ENCODE results near the gene NCK1. TPM values are rescaled to one million over a fixed set of nuclear protein-coding genes. Genes with fewer than 3 reads are reported as not detected.
"Not testable (repeated sequence)": the region's sequence is repeated elsewhere in the genome, so short reads cannot be mapped to it uniquely, and the experiment has no call there.

Gene NCK1
- total RNA-seq, 1 donor from 2014 or later, result 63.0 TPM

DNA sequence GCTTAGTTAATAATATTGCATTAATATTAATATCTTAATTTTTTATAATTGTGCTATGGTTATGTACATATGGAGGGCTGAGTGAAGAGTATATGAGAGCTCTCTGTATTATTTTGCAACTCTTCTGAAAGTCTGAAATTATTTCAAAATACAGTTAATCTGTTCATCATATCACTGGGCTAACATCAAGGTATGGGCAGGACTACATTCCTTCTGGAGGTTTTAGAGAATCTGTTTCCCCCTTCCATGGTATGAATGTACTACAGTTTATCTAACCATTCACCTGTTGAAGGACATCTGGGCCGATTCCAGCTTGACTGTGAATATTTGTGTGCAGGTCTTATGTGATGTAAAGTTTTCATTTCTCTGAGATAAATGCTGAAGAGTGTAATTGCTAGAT lies 100.9 kb downstream of the NCK1 start:
- TF ChIP-seq, protein P1, sequence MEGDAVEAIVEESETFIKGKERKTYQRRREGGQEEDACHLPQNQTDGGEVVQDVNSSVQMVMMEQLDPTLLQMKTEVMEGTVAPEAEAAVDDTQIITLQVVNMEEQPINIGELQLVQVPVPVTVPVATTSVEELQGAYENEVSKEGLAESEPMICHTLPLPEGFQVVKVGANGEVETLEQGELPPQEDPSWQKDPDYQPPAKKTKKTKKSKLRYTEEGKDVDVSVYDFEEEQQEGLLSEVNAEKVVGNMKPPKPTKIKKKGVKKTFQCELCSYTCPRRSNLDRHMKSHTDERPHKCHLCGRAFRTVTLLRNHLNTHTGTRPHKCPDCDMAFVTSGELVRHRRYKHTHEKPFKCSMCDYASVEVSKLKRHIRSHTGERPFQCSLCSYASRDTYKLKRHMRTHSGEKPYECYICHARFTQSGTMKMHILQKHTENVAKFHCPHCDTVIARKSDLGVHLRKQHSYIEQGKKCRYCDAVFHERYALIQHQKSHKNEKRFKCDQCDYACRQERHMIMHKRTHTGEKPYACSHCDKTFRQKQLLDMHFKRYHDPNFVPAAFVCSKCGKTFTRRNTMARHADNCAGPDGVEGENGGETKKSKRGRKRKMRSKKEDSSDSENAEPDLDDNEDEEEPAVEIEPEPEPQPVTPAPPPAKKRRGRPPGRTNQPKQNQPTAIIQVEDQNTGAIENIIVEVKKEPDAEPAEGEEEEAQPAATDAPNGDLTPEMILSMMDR (IDR thresholded peaks at IDR 0.05), result no peak
- H3K4me1 ChIP-seq, result no peaks in the 10 kb centered on the region
- H3K4me3 ChIP-seq, result no peak overlapping the region
- H3K27me3 ChIP-seq (ENCODE audit: low read depth), result no peaks in the 10 kb centered on the region
- H3K27ac ChIP-seq, result no peak overlapping the region
- DNase-seq, result no peak
- no peaks in the 10 kb centered on the region for H3K36me3 ChIP-seq
- no peaks in the 10 kb centered on the region for H3K9me3 ChIP-seq
- no peak for ATAC-seq
- intact Hi-C loops (cut with DNase I), result no loop called here

DNA sequence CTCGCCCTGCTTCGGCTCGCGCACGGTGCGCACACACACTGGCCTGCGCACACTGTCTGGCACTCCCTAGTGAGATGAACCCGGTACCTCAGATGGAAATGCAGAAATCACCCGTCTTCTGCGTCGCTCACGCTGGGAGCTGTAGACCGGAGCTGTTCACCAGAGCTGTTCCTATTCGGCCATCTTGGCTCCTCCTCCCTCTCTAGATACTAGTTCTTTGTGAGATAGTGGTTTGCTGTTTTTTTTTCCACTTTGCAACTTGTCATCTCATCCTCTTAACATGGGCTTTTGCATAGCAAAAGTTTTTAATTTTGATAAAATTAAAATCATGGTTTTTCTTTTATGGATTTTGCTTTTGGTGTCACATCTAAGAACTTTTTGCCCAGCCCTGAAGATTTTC lies 107.5 kb downstream of the NCK1 start:
- ATAC-seq; DNase-seq; H3K4me1 ChIP-seq; H3K9me3 ChIP-seq; intact Hi-C loops (cut with DNase I); H3K36me3 ChIP-seq; H3K4me3 ChIP-seq; H3K27me3 ChIP-seq (ENCODE audit: low read depth); H3K27ac ChIP-seq: not testable (repeated sequence)

DNA sequence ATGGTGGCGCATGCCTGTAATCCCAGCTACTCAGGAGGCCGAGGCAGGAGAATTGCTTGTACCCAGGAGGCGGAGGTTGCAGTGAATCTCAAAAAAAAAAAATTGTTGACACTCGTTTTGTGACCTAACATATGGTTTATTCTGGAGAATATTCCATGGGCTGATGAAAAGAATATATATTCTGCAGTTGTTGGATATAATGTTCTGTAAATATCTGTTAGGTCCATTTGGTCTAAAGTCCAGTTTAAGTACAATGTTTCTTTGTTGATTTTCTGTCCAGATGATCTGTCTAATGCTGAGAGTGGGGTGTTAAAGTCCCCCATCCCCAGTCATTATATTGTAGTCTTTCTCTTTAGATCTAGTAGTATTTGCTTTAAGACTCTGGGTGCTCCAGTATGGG lies 111.3 kb downstream of the NCK1 start:
- no peak for DNase-seq

DNA sequence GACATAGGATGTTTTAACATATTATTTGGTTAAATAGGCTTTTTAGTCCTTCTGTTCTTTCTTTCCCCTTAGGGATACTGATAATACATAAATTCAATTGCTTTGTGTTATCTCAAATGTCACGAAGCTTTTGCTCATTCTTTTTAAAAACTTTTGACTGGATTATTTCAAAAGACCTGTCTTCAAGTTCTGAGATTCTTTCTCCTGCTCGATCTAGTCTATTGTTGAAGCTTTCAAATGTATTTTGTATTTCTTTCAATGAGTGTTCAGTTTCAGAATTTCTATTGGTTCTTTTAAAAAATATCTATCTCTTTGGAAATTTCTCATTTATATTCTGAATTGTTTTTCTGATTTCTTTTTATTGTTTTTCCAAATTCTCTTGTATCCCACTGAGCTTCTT lies 112.7 kb downstream of the NCK1 start:
- Histone ChIP-seq H3K4me3 (no peak overlapping the region), H3K27me3 (ENCODE audit: low read depth) (no peaks in the 10 kb centered on the region), H3K36me3 (no peaks in the 10 kb centered on the region), H3K9me3 (peaks cover 10% of the 10 kb centered on the region), H3K4me1 (no peaks in the 10 kb centered on the region), H3K27ac (no peak overlapping the region)
- no peak for DNase-seq
- intact Hi-C loops (cut with DNase I), result no loop called here
- no peak for ATAC-seq
- TF ChIP-seq, protein P1 (IDR thresholded peaks at IDR 0.05), result no peak

More for the DNA sequence above, 111.3 kb downstream of the NCK1 start:
- H3K4me1 ChIP-seq, result no peaks in the 10 kb centered on the region
- no peak for ATAC-seq
- H3K4me3 ChIP-seq, result no peak overlapping the region
- no peaks in the 10 kb centered on the region for H3K36me3 ChIP-seq
- no peaks in the 10 kb centered on the region for H3K27me3 ChIP-seq (ENCODE audit: low read depth)
- intact Hi-C loops (cut with DNase I), result no loop called here
- TF ChIP-seq, protein P1 (IDR thresholded peaks at IDR 0.05), result no peak
- H3K27ac ChIP-seq, result no peak overlapping the region
- H3K9me3 ChIP-seq, result peaks cover 10% of the 10 kb centered on the region

DNA sequence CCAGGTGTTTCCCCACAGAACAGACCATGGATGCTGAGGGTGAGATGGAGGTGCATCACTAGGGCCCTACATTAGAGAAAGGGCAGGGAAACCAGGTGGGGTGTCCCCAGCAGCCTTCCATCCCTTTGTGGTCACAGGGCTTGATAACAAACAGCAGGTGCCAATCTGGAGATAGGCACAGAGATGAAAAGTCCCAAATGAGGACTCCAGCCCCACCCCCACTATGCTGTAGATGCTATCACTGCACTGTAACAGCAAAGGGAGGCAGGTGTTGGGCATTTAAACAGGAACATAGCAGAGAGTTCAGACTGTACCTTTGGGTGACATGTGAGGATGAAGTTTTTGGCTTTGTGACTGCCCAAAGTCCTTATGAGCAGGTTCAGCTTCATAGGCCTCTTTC lies 117.2 kb downstream of the NCK1 start:
- DNase-seq (no peak), ATAC-seq (no peak)
- no peaks in the 10 kb centered on the region for H3K36me3 ChIP-seq
- H3K4me3 ChIP-seq, result no peak overlapping the region
- intact Hi-C loops (cut with DNase I), result no loop called here
- H3K27ac ChIP-seq, result no peak overlapping the region
- TF ChIP-seq, protein P1 (IDR thresholded peaks at IDR 0.05), result no peak
- H3K4me1 ChIP-seq, result no peaks in the 10 kb centered on the region
- H3K27me3 ChIP-seq (ENCODE audit: low read depth), result no peaks in the 10 kb centered on the region
- H3K9me3 ChIP-seq, result peaks cover 9% of the 10 kb centered on the region

DNA sequence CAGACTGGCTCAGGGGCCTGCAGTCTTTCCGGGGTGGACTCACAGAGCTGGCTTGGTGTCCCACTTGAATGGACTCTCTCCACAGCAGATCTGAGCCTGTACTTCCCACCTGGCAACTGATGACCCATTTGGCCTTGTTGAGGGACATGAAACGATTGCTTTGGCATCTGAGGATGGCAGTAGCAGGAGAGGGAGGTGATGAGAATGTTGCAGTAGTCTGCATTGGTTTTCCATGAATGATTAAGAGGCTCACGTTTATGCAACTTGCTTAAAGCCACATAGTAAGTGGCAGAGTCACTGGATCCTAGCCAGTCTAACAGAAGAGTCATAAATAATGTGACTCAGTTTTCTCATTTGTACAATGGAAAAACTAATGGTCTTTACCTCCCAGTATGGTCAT lies 117.7 kb downstream of the NCK1 start:
- ATAC-seq (no peak), DNase-seq (no peak)
- no peaks in the 10 kb centered on the region for H3K4me1 ChIP-seq
- peaks cover 4% of the 10 kb centered on the region for H3K9me3 ChIP-seq
- intact Hi-C loops (cut with DNase I), result no loop called here
- H3K27me3 ChIP-seq (ENCODE audit: low read depth), result no peaks in the 10 kb centered on the region
- TF ChIP-seq, protein P1 (IDR thresholded peaks at IDR 0.05), result no peak
- no peak overlapping the region for H3K4me3 ChIP-seq
- H3K27ac ChIP-seq, result no peak overlapping the region
- no peaks in the 10 kb centered on the region for H3K36me3 ChIP-seq

Measured in lower lobe of right lung (tissue), 2 donors.